Kidney (tissue), 14 donors: ENCODE results near the gene PRKACB. TPM values are rescaled to one million over a fixed set of nuclear protein-coding genes. Genes with fewer than 3 reads are reported as not detected.
"Not testable (repeated sequence)": the region's sequence is repeated elsewhere in the genome, so short reads cannot be mapped to it uniquely, and the experiment has no call there.

Experiments used
- DNase-seq, 5 donors: peaks; one replicate each; pipeline ENCODE4 v3.0.0-alpha.2; 2013 to 2020
- FAIRE-seq: peaks from 2 replicates; lab custom pipeline; 2012; peaks lifted over from hg19 to GRCh38; lab: Jason Lieb, UNC
- H3K27ac ChIP-seq, 2 donors: one replicate each; pipeline ENCODE4 v1.7.0; 2013; ENCODE audit warnings: low read depth in 2 of 2, low read length in 2 of 2, inconsistent platforms in 1 of 2
- H3K27me3 ChIP-seq: one replicate; pipeline ENCODE4 v1.7.1; 2013; ENCODE audit warnings: low read length, inconsistent platforms; ENCODE audit not compliant: control insufficient read depth, insufficient read depth
- H3K36me3 ChIP-seq, 3 donors: one replicate each; pipeline versions ENCODE4 v1.7.0 to v1.7.1; 2013; ENCODE audit warnings: low read length in 3 of 3, control low read depth in 1 of 3, inconsistent platforms in 1 of 3; ENCODE audit not compliant: insufficient read depth in 3 of 3, control insufficient read depth in 2 of 3
- H3K4me1 ChIP-seq, 3 donors: one replicate each; pipeline versions ENCODE4 v1.7.0 to v1.7.1; 2013; ENCODE audit warnings: low read length in 3 of 3, inconsistent platforms in 1 of 3, low read depth in 1 of 3; ENCODE audit not compliant: control insufficient read depth in 2 of 3, insufficient read depth in 2 of 3
- H3K4me3 ChIP-seq, 3 donors: one replicate each; pipeline versions ENCODE4 v1.7.0 to v1.8.1; 2013; ENCODE audit warnings: low read length in 3 of 3, control low read depth in 1 of 3, inconsistent platforms in 1 of 3
- H3K9ac ChIP-seq, 3 donors: one replicate each; pipeline versions ENCODE4 v1.7.0 to v1.7.1; 2013; ENCODE audit warnings: low read length in 3 of 3, control low read depth in 1 of 3, inconsistent platforms in 1 of 3
- H3K9me3 ChIP-seq, 3 donors: one replicate each; pipeline versions ENCODE4 v1.7.0 to v1.7.1; 2013; ENCODE audit warnings: low read length in 3 of 3, control low read depth in 1 of 3, inconsistent platforms in 1 of 3; ENCODE audit not compliant: control insufficient read depth in 2 of 3, insufficient read depth in 1 of 3
- intact Hi-C: fragments of 100-400 bp; cut with DNase I; formaldehyde crosslinking; loops from one replicate; pipeline ENCODE4 v1.11.1; 2022
- polyA plus RNA-seq: library from polyadenylated mRNA; stranded (reverse); fragments of 350-450 nt; fragmentation: Illumina TruSeq; extraction: RNeasy Lipid Tissue Mini Kit (QIAGEN cat#74804); gene quantifications from one replicate; pipeline ENCODE4 v1.2.3, GENCODE V29; 2014; ENCODE audit warnings: low read depth, low replicate concordance; ENCODE audit not compliant: insufficient read depth
- total RNA-seq: library from RNA; stranded (reverse); fragmentation: NEBNext Ultra II Directional; extraction: Animal tissue kit (Norgen Biotek cat#: 25700); gene quantifications from one replicate; pipeline ENCODE4 v1.2.1, GENCODE V29; 2021
- TF ChIP-seq, protein P1 (sequence below): IDR thresholded peaks from 3 replicates; pipeline ENCODE4 v1.5.1; 2012; ENCODE audit warnings: mild to moderate bottlenecking, moderate library complexity, borderline replicate concordance; ENCODE audit not compliant: insufficient read depth; ENCODE audit errors: extremely low read depth
- donor health status: control.
- donor health status: control.
- donor health status: control.
- donor health status: control.
- donor health status: control.
- donor health status: DM: yes; HTN: yes; CAD: no.
- donor health status: Normal renal cell carcinoma (clear cell type).

Gene PRKACB
- total and polyA plus RNA-seq, 2 donors from 2014 or later: 22.4 to 52.5 TPM

DNA sequence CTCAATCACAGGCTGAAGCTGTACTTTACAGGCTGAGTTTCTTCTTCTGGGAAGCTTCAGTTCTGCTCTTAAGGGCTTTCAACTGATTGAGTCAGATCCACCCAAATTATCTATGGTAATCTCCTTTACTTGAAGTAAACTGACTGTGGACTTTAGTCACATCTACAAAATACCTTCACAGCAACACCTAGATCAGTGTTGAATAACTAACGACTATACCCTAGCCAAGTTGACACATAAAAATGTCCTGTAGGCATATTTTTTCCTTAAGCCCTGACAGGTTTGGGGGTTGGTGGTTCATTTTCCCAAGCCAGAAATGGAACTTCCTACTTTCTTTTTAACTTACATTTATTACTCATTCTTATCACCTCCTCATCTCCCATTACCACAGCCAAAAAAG is 42.9 kb upstream of the PRKACB start:
- TF ChIP-seq, protein P1, sequence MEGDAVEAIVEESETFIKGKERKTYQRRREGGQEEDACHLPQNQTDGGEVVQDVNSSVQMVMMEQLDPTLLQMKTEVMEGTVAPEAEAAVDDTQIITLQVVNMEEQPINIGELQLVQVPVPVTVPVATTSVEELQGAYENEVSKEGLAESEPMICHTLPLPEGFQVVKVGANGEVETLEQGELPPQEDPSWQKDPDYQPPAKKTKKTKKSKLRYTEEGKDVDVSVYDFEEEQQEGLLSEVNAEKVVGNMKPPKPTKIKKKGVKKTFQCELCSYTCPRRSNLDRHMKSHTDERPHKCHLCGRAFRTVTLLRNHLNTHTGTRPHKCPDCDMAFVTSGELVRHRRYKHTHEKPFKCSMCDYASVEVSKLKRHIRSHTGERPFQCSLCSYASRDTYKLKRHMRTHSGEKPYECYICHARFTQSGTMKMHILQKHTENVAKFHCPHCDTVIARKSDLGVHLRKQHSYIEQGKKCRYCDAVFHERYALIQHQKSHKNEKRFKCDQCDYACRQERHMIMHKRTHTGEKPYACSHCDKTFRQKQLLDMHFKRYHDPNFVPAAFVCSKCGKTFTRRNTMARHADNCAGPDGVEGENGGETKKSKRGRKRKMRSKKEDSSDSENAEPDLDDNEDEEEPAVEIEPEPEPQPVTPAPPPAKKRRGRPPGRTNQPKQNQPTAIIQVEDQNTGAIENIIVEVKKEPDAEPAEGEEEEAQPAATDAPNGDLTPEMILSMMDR: no peak
- intact Hi-C loops: no loop called here
- Histone ChIP-seq H3K4me3 (no peak overlapping the region), H3K27ac (no peak overlapping the region), H3K9me3 (no peaks in the 10 kb centered on the region), H3K9ac (no peak overlapping the region), H3K27me3 (no peaks in the 10 kb centered on the region), H3K4me1 (peaks cover 0 to 9% (median 3%) of the 10 kb centered on the region in 3 donors), H3K36me3 (no peaks in the 10 kb centered on the region)
- FAIRE-seq (no peak), DNase-seq (no peak)

- intact Hi-C loops: no loop called here
- Histone ChIP-seq H3K9me3 (no peaks in the 10 kb centered on the region), H3K36me3 (no peaks in the 10 kb centered on the region), H3K4me1 (peaks cover 0 to 9% (median 3%) of the 10 kb centered on the region in 3 donors), H3K4me3 (no peak overlapping the region), H3K27ac (no peak overlapping the region), H3K27me3 (no peaks in the 10 kb centered on the region), H3K9ac (no peak overlapping the region)
- TF ChIP-seq, protein P1: no peak
- DNase-seq (peak in 2 of 5 donors; percentile 32 to 43), FAIRE-seq (no peak)
Measured at GRCh38 chr1:84103197-84103992, 40.7 kb upstream of the PRKACB start.

DNA sequence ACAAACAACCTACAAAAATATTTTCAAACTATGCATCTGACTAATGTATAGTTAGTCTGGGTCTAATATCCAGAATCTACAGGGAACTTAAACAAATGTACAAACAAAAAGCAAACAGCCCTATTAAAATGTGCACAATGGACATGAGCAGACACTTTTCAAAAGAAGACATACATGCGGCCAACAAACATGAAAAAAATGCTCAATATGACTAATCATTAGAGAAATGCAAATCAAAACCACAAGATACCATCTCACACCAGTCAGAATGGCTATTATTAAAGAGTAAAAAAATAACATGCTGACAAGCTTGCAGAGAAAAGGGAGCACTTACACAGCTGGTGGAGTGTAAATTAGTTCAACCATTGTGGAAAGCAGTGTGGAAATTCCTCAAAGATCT is 36.5 kb upstream of the PRKACB start:
- DNase-seq, H3K36me3 ChIP-seq, H3K27me3 ChIP-seq, H3K27ac ChIP-seq, intact Hi-C loops, H3K9me3 ChIP-seq, FAIRE-seq, H3K9ac ChIP-seq, H3K4me3 ChIP-seq, H3K4me1 ChIP-seq: not testable (repeated sequence)

- H3K27ac ChIP-seq: no peak overlapping the region
- H3K4me3 ChIP-seq: no peak overlapping the region
- H3K9me3 ChIP-seq: no peaks in the 10 kb centered on the region
- FAIRE-seq (no peak), DNase-seq (no peak)
- H3K36me3 ChIP-seq: no peaks in the 10 kb centered on the region
- TF ChIP-seq, protein P1: no peak
- no peaks in the 10 kb centered on the region for H3K27me3 ChIP-seq
- H3K9ac ChIP-seq: no peak overlapping the region
- intact Hi-C loops: no loop called here
- peaks cover 0 to 4% (median 3%) of the 10 kb centered on the region in 3 donors for H3K4me1 ChIP-seq
Measured at GRCh38 chr1:84107955-84108354, 36.1 kb upstream of the PRKACB start.
